ENCODE results near the gene NUP188.
"Not testable (repeated sequence)": the region's sequence is repeated elsewhere in the genome, so short reads cannot be mapped to it uniquely, and the experiment has no call there.

Gene NUP188

DNA sequence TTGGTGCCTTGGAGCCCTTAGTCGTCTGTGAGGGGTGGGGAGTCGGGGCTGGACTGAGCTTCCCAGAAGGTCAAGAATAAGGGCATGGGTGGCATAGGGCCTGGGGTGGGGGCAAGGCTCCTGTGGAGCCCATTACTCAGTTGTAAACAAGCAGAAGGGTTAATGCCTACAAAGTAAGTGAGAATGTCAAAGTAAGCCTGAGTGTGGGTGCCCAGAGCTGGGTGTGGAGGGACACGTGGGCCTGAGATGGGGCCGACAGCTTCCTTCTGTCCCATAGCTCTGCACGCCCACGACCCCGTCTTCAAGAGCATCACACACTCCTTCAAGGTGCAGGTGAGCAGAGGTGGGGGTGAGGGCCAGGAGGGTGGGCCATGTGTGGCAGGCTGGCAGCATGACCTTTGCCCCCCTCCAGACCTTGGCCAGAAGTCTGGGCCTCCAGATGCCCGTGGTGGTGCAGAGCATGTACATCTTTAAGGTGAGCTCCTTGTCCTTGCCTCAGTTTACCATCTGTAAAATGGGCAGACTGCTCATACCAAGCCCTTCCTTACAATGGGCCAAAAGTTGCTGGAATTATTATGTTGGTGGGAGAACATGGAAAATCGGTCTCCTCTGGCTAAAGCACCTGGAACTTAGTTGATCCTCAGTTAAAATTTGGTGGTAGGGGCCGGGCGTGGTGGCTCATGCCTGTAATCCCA is 11.2 kb upstream of the NUP188 start:
- H3K36me3 ChIP-seq (ENCODE audit: insufficient read depth, low read length): no peaks in the 10 kb centered on the region
- H3K9me3 ChIP-seq (ENCODE audit: low read length): no peaks in the 10 kb centered on the region
- no peaks in the 10 kb centered on the region for H3K27me3 ChIP-seq (ENCODE audit: control insufficient read depth in 1 of 2, insufficient read depth in 2 of 2, low read length in 2 of 2)
- no peak overlapping the region for H3K4me3 ChIP-seq (ENCODE audit: low read depth in 1 of 2, low read length in 2 of 2)
- no peak overlapping the region for H3K27ac ChIP-seq (ENCODE audit: low read depth, low read length)
- H3K9ac ChIP-seq (ENCODE audit: low read length): no peak overlapping the region
- H3K4me1 ChIP-seq (ENCODE audit: insufficient read depth, low read length): no peaks in the 10 kb centered on the region

DNA sequence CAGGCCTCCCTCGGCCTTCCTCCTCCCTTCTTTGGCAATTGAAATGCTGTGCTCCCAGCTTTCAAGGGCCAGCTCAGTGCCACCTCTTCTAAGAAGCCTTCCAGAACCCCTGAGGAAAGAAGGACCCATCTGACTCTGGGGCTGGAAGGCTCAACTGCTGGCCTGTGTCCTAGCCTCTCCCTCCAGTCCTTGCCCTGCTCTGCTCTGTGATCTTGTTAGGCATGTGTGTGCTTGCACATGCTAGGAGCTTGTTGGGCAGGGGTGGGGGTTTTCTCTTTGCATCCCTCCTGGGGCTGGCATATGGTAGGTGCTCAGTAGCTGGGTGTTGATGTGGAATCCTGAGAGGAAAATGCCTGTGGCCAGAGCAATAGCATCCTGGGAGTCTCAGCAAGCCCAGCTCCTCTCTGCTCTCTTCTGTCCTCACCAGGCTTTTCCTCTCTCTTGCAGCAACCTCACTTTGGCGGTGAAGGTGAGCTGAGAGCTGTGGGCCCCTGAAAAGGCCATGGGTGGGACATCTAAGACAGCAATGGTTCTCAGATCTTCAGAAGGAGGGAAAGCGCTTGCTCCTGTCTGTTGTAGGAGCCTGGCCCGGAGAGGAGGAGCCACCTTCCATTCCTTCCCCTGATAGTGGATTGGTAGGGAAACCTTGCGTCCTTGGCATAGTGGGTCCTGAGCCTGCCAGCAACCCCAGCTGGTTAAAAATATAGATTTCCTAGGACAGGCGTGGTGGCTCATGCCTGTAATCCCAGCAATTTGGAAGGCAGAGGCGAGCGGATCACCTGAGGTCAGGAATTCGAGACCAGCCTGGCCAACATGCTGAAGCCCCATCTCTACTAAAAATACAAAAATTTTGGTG is 10.0 kb upstream of the NUP188 start:
- H3K27me3 ChIP-seq (ENCODE audit: control insufficient read depth in 1 of 2, insufficient read depth in 2 of 2, low read length in 2 of 2): no peaks in the 10 kb centered on the region
- H3K27ac ChIP-seq (ENCODE audit: low read depth, low read length): no peak overlapping the region
- no peak overlapping the region for H3K9ac ChIP-seq (ENCODE audit: low read length)
- H3K9me3 ChIP-seq (ENCODE audit: low read length): no peaks in the 10 kb centered on the region
- no peak overlapping the region for H3K4me3 ChIP-seq (ENCODE audit: low read depth in 1 of 2, low read length in 2 of 2)
- H3K36me3 ChIP-seq (ENCODE audit: insufficient read depth, low read length): no peaks in the 10 kb centered on the region
- no peaks in the 10 kb centered on the region for H3K4me1 ChIP-seq (ENCODE audit: insufficient read depth, low read length)

DNA sequence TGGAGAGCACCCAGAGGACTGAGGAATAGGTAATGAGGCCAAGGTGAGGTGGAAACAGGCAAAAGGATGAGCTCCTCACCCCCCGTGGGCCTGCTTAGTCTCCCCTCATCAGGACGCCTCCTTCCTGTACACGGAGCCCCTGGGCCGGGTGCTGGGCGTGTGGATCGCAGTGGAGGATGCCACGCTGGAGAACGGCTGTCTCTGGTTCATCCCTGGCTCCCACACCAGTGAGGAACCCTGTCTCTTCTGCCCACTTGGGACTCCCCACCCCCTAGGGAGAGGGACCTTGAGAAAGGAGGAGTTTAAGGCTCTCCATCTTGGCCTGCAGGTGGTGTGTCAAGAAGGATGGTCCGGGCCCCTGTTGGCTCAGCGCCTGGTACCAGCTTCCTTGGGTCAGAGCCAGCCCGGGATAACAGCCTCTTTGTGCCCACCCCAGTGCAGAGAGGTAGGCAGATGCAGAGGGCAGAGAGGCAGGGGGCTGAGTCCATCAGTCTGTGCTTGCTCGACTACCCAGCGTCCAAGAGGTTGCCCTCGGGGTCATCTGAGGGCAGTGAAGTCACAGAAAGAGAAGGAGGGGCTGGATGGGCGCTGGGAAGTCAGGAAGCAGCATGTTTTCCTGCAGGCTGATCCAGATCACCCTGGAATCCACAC is 7.1 kb upstream of the NUP188 start:
- H3K27me3 ChIP-seq (ENCODE audit: control insufficient read depth in 1 of 2, insufficient read depth in 2 of 2, low read length in 2 of 2): no peaks in the 10 kb centered on the region
- H3K4me1 ChIP-seq (ENCODE audit: insufficient read depth, low read length): no peaks in the 10 kb centered on the region
- H3K27ac ChIP-seq (ENCODE audit: low read depth, low read length): no peak overlapping the region
- no peaks in the 10 kb centered on the region for H3K36me3 ChIP-seq (ENCODE audit: insufficient read depth, low read length)
- no peak overlapping the region for H3K9ac ChIP-seq (ENCODE audit: low read length)
- no peak overlapping the region for H3K4me3 ChIP-seq (ENCODE audit: low read depth in 1 of 2, low read length in 2 of 2)
- H3K9me3 ChIP-seq (ENCODE audit: low read length): no peaks in the 10 kb centered on the region

DNA sequence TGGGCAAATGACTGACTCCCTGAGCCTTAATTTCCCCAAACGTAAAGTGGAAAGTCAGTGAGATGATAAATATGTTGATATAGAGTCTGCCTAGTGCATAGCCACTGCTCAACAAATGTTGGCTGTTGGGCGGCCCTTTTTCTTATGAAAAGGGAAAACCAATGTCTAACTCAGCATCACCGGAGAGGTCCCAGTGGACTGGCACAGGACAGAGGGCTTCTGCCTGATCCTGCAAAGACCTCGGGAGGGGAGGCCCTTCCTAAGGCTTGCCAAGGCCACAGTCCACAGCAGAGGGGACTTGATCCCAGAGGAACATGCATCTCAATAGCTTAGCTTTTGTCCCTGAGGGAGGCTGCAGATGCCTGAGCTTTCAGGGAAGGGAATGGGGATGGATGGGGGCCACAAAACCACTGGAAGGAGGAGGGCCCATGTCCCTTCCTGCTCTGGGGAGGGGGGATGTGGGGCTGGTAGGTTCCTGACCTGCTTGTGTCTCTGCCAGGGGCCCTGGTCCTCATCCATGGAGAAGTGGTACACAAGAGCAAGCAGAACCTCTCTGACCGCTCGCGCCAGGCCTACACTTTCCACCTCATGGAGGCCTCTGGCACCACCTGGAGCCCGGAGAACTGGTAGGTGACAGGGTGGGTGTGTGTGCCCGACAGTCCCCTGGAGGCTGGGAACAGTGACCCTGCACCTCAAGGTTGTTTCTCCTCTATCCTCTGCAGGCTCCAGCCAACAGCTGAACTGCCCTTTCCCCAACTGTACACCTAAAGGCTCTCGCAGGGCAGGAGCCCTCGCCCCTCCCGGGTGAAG is 6.3 kb upstream of the NUP188 start:
- Histone ChIP-seq H3K27me3 (ENCODE audit: control insufficient read depth in 1 of 2, insufficient read depth in 2 of 2, low read length in 2 of 2) (no peaks in the 10 kb centered on the region), H3K27ac (ENCODE audit: low read depth, low read length) (no peak overlapping the region), H3K4me1 (ENCODE audit: insufficient read depth, low read length) (peaks cover 3% of the 10 kb centered on the region), H3K4me3 (ENCODE audit: low read depth in 1 of 2, low read length in 2 of 2) (no peak overlapping the region), H3K9me3 (ENCODE audit: low read length) (no peaks in the 10 kb centered on the region), H3K36me3 (ENCODE audit: insufficient read depth, low read length) (no peaks in the 10 kb centered on the region), H3K9ac (ENCODE audit: low read length) (no peak overlapping the region)

DNA sequence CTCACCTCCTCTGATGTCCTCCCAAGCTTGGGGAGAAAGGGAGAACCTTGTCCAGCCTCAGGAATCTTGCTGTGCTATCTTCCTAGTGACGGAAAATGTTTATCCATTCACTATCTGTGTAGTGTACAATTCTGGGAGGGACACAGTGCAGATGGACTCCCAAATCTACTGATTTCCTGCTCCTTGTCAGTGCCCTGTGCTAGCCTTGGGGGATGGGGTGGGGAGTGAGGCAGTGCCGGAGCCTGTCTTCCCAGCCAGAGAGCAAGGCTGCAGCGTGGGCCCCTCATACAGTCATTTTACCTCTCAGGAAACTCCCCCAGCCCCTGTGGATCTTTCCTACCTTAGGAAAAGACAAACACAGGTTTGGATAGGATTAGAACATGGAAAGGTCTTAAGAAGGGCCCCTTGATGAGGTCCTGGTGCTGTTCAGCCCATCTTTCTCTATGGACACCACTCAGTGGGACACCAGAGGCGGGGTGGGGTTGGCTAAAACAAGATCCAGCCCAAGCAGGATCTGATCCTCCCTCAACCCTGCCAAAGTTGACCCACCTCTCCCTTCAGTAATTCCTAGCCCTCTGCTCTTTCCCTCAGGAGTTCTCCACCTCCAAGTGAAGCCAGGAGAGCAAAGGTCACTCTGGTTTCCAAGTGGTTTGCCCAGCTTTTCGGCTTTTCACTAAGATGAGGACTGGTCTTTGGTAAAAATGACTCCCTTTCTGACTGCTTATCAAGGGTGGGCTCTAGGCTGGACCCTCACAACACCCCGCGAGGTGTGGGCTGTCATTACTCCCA is 3.5 kb upstream of the NUP188 start:
- H3K9me3 ChIP-seq (ENCODE audit: low read length): no peaks in the 10 kb centered on the region
- no peak overlapping the region for H3K4me3 ChIP-seq (ENCODE audit: low read depth in 1 of 2, low read length in 2 of 2)
- no peak overlapping the region for H3K27ac ChIP-seq (ENCODE audit: low read depth, low read length)
- H3K27me3 ChIP-seq (ENCODE audit: control insufficient read depth in 1 of 2, insufficient read depth in 2 of 2, low read length in 2 of 2): no peaks in the 10 kb centered on the region
- H3K4me1 ChIP-seq (ENCODE audit: insufficient read depth, low read length): peaks cover 14% of the 10 kb centered on the region
- no peak overlapping the region for H3K9ac ChIP-seq (ENCODE audit: low read length)
- no peaks in the 10 kb centered on the region for H3K36me3 ChIP-seq (ENCODE audit: insufficient read depth, low read length)

DNA sequence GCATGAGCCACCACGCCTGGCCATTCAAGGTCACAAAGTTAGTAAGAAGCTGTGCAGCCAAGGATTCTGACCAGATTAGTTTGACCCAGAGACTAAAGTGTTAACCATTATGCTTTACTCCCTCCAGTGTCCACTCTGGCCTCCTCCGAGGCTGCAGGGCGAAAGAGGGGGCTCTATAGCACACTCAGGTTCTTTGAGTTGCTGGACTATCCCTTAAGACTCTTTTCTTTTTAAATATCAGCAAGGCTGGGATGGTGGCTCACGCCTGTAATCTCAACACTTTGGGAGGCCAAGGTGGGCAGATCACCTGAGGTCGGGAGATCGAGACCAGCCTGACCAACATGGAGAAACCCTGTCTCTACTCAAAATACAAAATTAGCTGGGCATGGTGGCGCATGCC is 2.5 kb upstream of the NUP188 start:
- H3K27ac ChIP-seq (ENCODE audit: low read depth, low read length); H3K36me3 ChIP-seq (ENCODE audit: insufficient read depth, low read length): not testable (repeated sequence)
- H3K4me1 ChIP-seq (ENCODE audit: insufficient read depth, low read length): peaks cover 14% of the 10 kb centered on the region

DNA sequence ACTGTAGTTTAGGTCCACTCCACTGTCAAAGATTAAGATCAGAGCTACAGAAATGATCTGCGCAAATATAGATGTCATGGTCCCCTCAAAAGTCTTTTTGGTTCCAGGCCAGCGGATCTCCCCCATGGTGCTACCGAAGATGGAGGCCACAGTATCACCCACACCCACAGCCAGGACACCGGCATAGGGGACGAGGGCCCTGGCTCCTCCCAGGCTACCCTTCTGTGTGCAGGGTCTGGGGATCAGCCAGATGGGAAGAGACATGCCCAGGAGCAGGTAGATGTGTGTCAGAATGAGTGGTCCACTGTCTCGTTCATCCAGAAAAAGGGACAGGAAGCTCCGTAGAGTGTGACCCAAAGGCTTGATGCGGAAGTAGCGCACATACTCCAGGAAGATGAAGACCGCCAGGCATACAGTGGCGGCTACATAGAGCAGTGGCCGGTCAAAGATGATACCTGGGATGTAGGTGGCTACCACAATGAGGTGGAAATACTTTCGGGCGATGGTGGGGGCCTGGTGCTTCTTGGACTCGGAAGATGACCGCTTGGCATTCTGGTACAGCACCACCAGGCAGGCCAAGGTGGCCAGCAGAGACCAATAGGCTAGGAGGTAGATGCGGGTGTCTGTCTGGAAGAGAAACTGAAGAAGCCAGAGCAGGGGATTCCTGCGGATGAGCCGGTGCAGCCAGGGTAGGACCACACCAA is 1.5 kb upstream of the NUP188 start:
- H3K4me3 ChIP-seq (ENCODE audit: low read depth in 1 of 2, low read length in 2 of 2): peak overlapping the region in 1 of 2 donors; percentile 81

More for the DNA sequence above, 2.5 kb upstream of the NUP188 start:
- not testable (repeated sequence) for H3K27me3 ChIP-seq (ENCODE audit: control insufficient read depth in 1 of 2, insufficient read depth in 2 of 2, low read length in 2 of 2); H3K9ac ChIP-seq (ENCODE audit: low read length); H3K4me3 ChIP-seq (ENCODE audit: low read depth in 1 of 2, low read length in 2 of 2); H3K9me3 ChIP-seq (ENCODE audit: low read length)

DNA sequence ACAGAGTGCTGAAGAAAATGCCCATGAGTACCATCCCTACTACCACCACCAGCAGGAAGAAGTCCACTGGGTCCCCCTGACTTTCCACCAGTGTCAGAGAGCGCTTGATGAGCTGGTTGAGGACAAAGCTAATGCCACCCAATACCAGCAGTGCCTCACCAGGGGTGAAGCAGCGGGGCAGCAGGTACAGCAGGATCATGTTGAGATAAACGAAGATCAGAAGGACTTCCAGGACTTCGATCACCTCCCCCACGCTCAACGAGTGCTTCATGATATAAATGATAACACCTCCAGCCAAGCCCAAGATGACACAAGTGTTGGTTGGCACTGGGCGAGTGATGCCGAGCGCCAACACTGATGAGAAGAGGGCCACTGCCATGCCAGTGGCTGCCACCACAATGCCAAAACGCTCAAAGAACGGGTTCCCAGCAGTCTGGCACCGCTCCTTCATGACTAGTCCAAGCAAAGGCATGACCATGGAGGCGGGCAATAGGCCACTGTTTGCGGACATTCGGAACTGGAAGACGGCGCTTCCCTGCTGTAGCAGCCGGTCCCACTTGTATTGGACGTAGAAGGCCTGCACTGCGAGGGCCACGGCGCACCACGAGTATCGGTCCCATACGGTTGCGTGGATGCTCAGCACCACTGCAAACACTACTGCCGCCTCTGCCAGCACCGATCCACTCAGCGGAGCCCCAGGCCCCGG is 775 bp upstream of the NUP188 start:
- Histone ChIP-seq H3K36me3 (ENCODE audit: insufficient read depth, low read length) (no peaks in the 10 kb centered on the region), H3K9me3 (ENCODE audit: low read length) (no peaks in the 10 kb centered on the region), H3K4me3 (ENCODE audit: low read depth in 1 of 2, low read length in 2 of 2) (peak overlapping the region; percentile 66 to 81), H3K4me1 (ENCODE audit: insufficient read depth, low read length) (peaks cover 14% of the 10 kb centered on the region), H3K9ac (ENCODE audit: low read length) (peak overlapping the region; percentile 2), H3K27me3 (ENCODE audit: control insufficient read depth in 1 of 2, insufficient read depth in 2 of 2, low read length in 2 of 2) (no peaks in the 10 kb centered on the region), H3K27ac (ENCODE audit: low read depth, low read length) (peak overlapping the region; percentile 93)

More for the DNA sequence above, 1.5 kb upstream of the NUP188 start:
- Histone ChIP-seq H3K9ac (ENCODE audit: low read length) (peak overlapping the region; percentile 2), H3K27ac (ENCODE audit: low read depth, low read length) (no peak overlapping the region), H3K36me3 (ENCODE audit: insufficient read depth, low read length) (no peaks in the 10 kb centered on the region), H3K9me3 (ENCODE audit: low read length) (no peaks in the 10 kb centered on the region), H3K27me3 (ENCODE audit: control insufficient read depth in 1 of 2, insufficient read depth in 2 of 2, low read length in 2 of 2) (no peaks in the 10 kb centered on the region), H3K4me1 (ENCODE audit: insufficient read depth, low read length) (peaks cover 14% of the 10 kb centered on the region)

DNA sequence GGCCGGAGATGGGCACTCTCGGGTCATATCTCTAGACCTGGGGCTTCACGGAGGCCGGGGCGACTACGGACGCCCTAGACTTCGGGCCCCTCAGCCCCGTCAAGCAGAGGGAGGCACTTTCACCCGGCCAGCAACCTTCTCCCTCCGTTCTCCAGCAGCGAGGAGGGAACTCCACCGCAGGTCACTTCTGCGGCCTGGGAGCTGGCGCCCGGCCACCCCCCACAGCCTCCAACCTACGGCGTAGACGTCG is 297 bp upstream of the NUP188 start:
- Histone ChIP-seq H3K27ac (ENCODE audit: low read depth, low read length) (peak overlapping the region; percentile 93), H3K9me3 (ENCODE audit: low read length) (no peaks in the 10 kb centered on the region), H3K36me3 (ENCODE audit: insufficient read depth, low read length) (no peaks in the 10 kb centered on the region), H3K9ac (ENCODE audit: low read length) (peak overlapping the region; percentile 2), H3K4me3 (ENCODE audit: low read depth in 1 of 2, low read length in 2 of 2) (peak overlapping the region; percentile 66 to 81), H3K4me1 (ENCODE audit: insufficient read depth, low read length) (peaks cover 14% of the 10 kb centered on the region), H3K27me3 (ENCODE audit: control insufficient read depth in 1 of 2, insufficient read depth in 2 of 2, low read length in 2 of 2) (no peaks in the 10 kb centered on the region)

DNA sequence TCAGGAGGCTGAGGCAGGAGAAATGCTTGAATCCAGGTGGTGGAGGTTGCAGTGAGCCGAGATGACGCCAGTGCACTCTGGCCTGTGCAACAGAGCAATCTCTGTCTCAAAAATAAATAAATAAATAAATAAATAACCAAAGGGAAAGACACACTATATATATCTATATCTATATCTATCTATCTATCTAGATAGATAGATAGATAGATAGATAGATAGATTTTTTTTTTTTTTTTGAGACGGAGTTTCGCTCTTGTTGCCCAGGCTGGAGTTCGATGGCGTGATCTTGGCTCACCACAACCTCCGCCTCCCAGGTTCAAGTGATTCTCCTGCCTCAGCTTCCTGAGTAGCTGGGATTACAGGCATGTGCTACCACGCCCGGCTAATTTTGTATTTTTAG is 13.9 kb downstream of the NUP188 start:
- not testable (repeated sequence) for H3K4me3 ChIP-seq (ENCODE audit: low read depth in 1 of 2, low read length in 2 of 2); H3K27ac ChIP-seq (ENCODE audit: low read depth, low read length); H3K9me3 ChIP-seq (ENCODE audit: low read length); H3K4me1 ChIP-seq (ENCODE audit: insufficient read depth, low read length); H3K9ac ChIP-seq (ENCODE audit: low read length); H3K27me3 ChIP-seq (ENCODE audit: control insufficient read depth in 1 of 2, insufficient read depth in 2 of 2, low read length in 2 of 2)
- peaks cover 21% of the 10 kb centered on the region for H3K36me3 ChIP-seq (ENCODE audit: insufficient read depth, low read length)
